ENCODE data around the gene CA10.

DNA sequence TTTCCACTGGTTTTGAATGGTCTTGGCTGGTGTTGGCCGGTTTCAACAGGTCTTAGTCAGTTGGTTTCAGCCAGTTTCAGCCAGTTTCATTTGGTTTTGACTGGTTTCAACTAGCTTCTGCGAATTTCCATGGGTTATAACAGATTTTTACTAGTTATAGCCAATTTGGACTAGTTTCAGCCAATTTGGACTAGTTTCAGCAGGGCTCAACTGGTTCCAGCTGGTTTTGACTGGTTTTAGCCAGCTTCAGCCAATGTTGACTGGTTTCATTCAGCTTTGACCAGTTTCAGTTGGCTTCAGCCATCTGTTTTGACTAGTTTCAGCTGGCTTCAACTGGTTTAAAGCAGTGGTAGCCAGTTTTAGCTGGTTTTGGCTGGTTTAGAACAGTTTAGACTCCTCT lies 465.6 kb downstream of the CA10 start:
- TF ChIP-seq, protein P1, sequence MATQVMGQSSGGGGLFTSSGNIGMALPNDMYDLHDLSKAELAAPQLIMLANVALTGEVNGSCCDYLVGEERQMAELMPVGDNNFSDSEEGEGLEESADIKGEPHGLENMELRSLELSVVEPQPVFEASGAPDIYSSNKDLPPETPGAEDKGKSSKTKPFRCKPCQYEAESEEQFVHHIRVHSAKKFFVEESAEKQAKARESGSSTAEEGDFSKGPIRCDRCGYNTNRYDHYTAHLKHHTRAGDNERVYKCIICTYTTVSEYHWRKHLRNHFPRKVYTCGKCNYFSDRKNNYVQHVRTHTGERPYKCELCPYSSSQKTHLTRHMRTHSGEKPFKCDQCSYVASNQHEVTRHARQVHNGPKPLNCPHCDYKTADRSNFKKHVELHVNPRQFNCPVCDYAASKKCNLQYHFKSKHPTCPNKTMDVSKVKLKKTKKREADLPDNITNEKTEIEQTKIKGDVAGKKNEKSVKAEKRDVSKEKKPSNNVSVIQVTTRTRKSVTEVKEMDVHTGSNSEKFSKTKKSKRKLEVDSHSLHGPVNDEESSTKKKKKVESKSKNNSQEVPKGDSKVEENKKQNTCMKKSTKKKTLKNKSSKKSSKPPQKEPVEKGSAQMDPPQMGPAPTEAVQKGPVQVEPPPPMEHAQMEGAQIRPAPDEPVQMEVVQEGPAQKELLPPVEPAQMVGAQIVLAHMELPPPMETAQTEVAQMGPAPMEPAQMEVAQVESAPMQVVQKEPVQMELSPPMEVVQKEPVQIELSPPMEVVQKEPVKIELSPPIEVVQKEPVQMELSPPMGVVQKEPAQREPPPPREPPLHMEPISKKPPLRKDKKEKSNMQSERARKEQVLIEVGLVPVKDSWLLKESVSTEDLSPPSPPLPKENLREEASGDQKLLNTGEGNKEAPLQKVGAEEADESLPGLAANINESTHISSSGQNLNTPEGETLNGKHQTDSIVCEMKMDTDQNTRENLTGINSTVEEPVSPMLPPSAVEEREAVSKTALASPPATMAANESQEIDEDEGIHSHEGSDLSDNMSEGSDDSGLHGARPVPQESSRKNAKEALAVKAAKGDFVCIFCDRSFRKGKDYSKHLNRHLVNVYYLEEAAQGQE (IDR thresholded peaks at IDR 0.05; ENCODE audit: insufficient read depth in 1 of 2, low read depth in 2 of 2, low read length in 2 of 2): no peak
- no peak for TF ChIP-seq SIN3A (IDR thresholded peaks at IDR 0.05; ENCODE audit: borderline replicate concordance, insufficient read depth, low read length)

Measured in PFSK-1 (cell line).